ENCODE results near the gene IGF1.

GRCh38 chr12:102438047-102438826, 42.1 kb downstream of the IGF1 start:
- TF ChIP-seq, protein P1, sequence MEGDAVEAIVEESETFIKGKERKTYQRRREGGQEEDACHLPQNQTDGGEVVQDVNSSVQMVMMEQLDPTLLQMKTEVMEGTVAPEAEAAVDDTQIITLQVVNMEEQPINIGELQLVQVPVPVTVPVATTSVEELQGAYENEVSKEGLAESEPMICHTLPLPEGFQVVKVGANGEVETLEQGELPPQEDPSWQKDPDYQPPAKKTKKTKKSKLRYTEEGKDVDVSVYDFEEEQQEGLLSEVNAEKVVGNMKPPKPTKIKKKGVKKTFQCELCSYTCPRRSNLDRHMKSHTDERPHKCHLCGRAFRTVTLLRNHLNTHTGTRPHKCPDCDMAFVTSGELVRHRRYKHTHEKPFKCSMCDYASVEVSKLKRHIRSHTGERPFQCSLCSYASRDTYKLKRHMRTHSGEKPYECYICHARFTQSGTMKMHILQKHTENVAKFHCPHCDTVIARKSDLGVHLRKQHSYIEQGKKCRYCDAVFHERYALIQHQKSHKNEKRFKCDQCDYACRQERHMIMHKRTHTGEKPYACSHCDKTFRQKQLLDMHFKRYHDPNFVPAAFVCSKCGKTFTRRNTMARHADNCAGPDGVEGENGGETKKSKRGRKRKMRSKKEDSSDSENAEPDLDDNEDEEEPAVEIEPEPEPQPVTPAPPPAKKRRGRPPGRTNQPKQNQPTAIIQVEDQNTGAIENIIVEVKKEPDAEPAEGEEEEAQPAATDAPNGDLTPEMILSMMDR (conservative IDR thresholded peaks at IDR 0.05; ENCODE audit: low read length) = no peak
- no peak for TF ChIP-seq EZH2phosphoT487 (IDR thresholded peaks at IDR 0.05; ENCODE audit: borderline replicate concordance)
